ENCODE data around the gene PRRT4.

The PRRT4 gene

GRCh38 chr7:128394904-128395496 lies 33.5 kb upstream of the PRRT4 start:
- DNase-seq = no peak

- DNase-seq = no peak
These were observed 32.2 kb upstream of the PRRT4 start for GRCh38 chr7:128393526-128394330.

GRCh38 chr7:128392446-128393327 lies 31.2 kb upstream of the PRRT4 start:
- DNase-seq = no peak

- no peak for DNase-seq
These were observed 30.3 kb upstream of the PRRT4 start for GRCh38 chr7:128391805-128392204.

GRCh38 chr7:128390871-128391565 lies 29.5 kb upstream of the PRRT4 start:
- no peak for DNase-seq

GRCh38 chr7:128389618-128390329 lies 28.3 kb upstream of the PRRT4 start:
- peak; percentile 85 to 87 for DNase-seq

- no peak for DNase-seq
These were observed 27.7 kb upstream of the PRRT4 start for GRCh38 chr7:128389085-128389617.

- DNase-seq = no peak
These were observed 26.6 kb upstream of the PRRT4 start for GRCh38 chr7:128388145-128388485.

- DNase-seq = peak; percentile 86 to 91
These were observed 26.0 kb upstream of the PRRT4 start for GRCh38 chr7:128387216-128388144.

- DNase-seq = no peak
These were observed 24.8 kb upstream of the PRRT4 start for GRCh38 chr7:128385988-128386925.

GRCh38 chr7:128384726-128385125 lies 23.2 kb upstream of the PRRT4 start:
- DNase-seq = no peak

- no peak for DNase-seq
These were observed 22.3 kb upstream of the PRRT4 start for GRCh38 chr7:128383776-128384175.

- peak in 1 of 2 experiments; percentile 46 for DNase-seq
These were observed 19.8 kb upstream of the PRRT4 start for GRCh38 chr7:128381161-128381821.

- no peak for DNase-seq
These were observed 19.1 kb upstream of the PRRT4 start for GRCh38 chr7:128380483-128381106.

- no peak for DNase-seq
These were observed 18.5 kb upstream of the PRRT4 start for GRCh38 chr7:128379900-128380479.

GRCh38 chr7:128378637-128379036 lies 17.1 kb upstream of the PRRT4 start:
- no peak for DNase-seq

GRCh38 chr7:128376077-128376476 lies 14.6 kb upstream of the PRRT4 start:
- no peak for DNase-seq

GRCh38 chr7:128374041-128374440 lies 12.6 kb upstream of the PRRT4 start:
- DNase-seq = no peak
